Skeletal muscle cell (primary cell): ENCODE data around the gene PKP4.
"Not testable (repeated sequence)": the region's sequence is repeated elsewhere in the genome, so short reads cannot be mapped to it uniquely, and the experiment has no call there.

Source experiments
- DNase-seq: peaks from one replicate; pipeline ENCODE4 v3.0.0-alpha.2; 2010; ENCODE audit warnings: low read depth
- H3K4me3 ChIP-seq: 2 replicates; pipeline ENCODE4 v1.5.1; 2011; ENCODE audit warnings: low read depth, mild to moderate bottlenecking, control low read depth, low read length, moderate library complexity

PKP4 gene

GRCh38 chr2:158456309-158457066, at the start of gene PKP4, which contains the start of gene CCDC148:
PKP4 (plus strand) TSS chr2:158456952; CDS start chr2:158533185, 76,233 bp downstream.
CCDC148 (minus strand) TSS chr2:158456753; CDS start chr2:158456439, 314 bp downstream.
- DNase-seq: peak; percentile 73
- peak within 1 kb of the TSS; percentile 83 for H3K4me3 ChIP-seq

GRCh38 chr2:158407031-158407430, 49.7 kb upstream of the PKP4 start:
- H3K4me3 ChIP-seq: no peak overlapping the region
- no peak for DNase-seq

DNA sequence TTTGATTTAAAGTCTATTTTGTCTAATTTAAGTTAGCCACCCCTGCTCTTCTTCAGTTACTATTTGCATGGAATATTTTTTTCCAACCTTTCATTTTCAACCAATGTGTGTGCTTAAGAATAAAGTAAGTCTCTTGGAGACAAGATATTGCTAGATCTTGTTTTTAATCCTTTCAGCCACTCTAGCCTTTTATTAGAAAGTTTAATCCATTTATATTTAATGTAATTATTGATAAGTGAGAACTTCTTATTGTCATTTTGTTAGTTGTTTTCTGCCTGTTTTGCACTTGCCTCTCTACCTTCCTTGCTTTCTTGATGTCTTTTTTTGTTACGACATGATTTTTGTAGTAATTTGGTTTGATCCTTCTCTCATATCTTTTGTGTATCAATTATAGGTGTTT, 46.6 kb upstream of the PKP4 start:
- no peak for DNase-seq
- H3K4me3 ChIP-seq: no peak overlapping the region

- H3K4me3 ChIP-seq: no peak overlapping the region
- DNase-seq: no peak
Observed at GRCh38 chr2:158411748-158412147, 45.0 kb upstream of the PKP4 start.

DNA sequence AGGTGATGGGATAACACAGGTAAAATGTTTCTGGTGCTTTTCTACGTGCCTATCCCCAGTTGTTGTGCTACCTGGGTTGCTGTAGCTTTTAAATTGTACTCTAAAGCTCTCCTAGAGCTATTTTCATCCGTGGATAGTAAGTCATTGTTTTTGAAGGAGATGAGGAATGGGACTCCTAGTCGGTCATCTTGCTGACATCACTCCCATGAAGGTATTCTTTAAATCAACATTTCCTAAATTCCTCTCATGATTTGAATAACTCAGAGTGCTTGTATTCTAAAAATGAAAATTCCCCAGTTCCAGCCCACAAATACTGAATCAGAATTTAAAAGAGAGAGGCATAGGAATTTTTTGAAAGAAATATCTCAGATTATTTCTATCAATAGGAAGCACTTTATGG, 44.5 kb upstream of the PKP4 start:
- DNase-seq: no peak
- no peak overlapping the region for H3K4me3 ChIP-seq

- no peak for DNase-seq
- H3K4me3 ChIP-seq: no peak overlapping the region
Observed at GRCh38 chr2:158413581-158413980, 43.2 kb upstream of the PKP4 start.

- H3K4me3 ChIP-seq: no peak overlapping the region
- no peak for DNase-seq
Observed at GRCh38 chr2:158414538-158414937, 42.2 kb upstream of the PKP4 start.

DNA sequence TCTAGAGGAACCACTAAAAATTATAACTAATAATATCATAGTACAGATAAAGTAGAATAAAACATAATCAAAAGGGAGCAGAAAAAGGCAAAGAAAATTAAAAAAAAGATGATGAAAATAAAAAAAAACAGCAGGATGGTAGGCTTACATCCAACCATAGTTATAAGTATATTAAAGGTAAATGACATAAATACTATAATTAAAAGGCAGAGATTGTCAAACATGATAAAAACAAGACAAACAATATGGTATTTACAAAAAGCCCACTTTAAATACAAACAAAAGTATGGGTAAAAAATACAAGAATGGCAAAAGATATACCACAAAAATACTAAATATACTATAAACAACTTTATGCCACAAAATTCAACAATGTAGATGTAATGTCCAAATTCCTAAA, 24.6 kb upstream of the PKP4 start:
- no peak for DNase-seq
- H3K4me3 ChIP-seq: no peak overlapping the region

DNA sequence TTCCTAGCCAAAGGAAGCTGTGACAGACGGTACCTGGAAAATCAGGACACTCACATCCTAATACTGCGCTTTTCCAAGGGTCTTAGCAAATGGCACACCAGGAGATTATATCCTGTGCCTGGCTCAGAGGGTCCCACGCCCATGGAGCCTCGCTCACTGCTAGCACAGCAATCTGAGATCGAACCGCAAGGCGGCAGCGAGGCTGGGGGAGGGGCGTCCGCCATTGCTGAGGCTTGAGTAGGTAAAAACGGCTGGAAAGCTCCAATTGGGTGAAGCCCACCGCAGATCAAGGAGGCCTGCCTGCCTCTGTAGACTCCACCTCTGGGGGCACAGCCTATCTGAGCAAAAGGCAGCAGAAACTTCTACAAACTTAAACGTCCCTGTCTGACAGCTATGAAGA, 23.0 kb upstream of the PKP4 start:
- not testable (repeated sequence) for DNase-seq, H3K4me3 ChIP-seq

DNA sequence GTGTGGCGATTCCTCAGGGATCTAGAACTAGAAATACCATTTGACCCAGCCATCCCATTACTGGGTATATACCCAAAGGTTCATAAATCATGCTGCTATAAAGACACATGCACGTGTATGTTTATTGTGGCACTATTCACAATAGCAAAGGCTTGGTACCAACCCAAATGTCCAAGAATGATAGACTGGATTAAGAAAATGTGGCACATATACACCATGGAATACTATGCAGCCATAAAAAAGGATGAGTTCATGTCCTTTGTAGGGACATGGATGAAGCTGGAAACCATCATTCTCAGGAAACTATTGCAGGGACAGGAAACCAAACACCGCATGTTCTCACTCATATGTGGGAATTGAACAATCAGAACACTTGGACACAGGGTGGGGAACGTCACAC, 17.7 kb upstream of the PKP4 start:
- not testable (repeated sequence) for DNase-seq

DNA sequence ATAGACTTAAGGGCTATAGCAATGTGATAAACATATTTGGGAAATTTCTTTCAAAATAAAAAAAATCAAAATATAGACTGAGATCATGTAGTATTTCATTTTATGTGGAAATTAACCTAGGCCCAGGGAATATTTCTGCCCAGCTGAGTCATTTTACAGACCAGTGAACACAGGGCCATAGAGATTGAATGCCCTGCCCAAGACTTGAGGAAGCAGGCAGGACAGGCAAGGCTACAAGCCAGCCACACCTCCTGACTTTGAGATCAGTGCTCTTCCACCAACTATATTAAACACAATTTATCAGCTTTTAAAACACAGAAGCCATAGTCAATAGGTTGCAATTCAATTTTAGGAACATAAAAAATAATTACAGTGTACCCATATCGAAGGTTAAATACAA, 13.1 kb upstream of the PKP4 start:
- H3K4me3 ChIP-seq: no peak overlapping the region
- no peak for DNase-seq

More for the DNA sequence above, 17.7 kb upstream of the PKP4 start:
- H3K4me3 ChIP-seq: not testable (repeated sequence)

- no peak for DNase-seq
- H3K4me3 ChIP-seq: peak overlapping the region; percentile 83
Observed at GRCh38 chr2:158457092-158457825, 507 bp downstream of the PKP4 start.

DNA sequence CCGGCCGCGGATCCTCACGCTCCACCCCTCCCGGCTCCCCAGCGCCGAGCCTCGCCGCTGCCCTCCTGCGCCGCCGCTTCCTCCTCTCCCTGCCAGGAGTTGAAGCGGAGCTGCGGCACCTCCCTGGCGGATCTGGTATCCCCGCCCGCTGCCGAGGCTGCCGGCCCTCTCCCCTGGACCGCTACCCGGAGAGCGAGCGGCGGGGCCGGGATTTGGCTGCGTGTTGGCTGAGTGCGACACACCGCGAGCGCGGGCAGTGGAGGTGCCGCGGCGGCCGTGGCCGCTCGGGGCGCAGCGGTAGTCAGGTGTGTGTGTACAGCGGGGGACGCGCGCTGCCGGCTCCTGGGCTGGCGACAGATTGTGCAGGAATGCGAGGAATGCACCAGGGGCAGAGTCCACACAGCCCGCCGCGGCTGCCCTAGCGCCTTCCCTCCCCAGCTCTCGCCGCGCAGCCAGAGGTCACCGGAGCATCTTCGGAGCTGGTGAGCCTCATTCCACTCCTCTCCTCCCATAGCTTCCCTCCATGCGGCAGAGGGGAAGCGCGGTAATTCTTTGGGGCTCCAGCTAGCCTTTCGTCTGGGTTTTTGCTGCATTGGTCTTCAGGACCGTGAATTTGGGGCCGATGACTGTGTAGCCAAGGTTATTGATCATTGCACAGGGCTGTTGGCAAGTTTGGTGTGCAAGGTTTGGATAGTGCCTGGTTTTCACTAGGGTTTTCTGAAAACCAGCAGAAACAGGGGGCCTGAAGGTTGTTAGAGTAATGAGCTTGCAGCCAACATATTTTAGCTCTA, 1.3 kb downstream of the PKP4 start:
- no peak for DNase-seq

DNA sequence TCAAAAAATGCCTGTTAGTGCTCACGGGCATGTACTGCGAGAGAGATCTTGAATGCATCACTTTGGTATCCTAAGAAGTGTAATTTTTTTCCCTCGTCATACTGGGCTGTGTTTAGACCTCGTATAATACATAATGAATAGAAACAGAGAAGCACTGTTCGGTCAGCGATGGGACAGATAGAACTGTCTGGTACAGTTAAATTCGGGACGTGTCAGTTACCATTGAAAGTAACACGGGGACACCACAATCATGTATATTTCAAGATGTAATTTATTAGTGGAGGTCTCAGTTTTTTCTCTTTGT, 1.8 kb downstream of the PKP4 start:
- peak overlapping the region; percentile 83 for H3K4me3 ChIP-seq
- no peak for DNase-seq

More for the DNA sequence above, 1.3 kb downstream of the PKP4 start:
- H3K4me3 ChIP-seq: peak overlapping the region; percentile 83

DNA sequence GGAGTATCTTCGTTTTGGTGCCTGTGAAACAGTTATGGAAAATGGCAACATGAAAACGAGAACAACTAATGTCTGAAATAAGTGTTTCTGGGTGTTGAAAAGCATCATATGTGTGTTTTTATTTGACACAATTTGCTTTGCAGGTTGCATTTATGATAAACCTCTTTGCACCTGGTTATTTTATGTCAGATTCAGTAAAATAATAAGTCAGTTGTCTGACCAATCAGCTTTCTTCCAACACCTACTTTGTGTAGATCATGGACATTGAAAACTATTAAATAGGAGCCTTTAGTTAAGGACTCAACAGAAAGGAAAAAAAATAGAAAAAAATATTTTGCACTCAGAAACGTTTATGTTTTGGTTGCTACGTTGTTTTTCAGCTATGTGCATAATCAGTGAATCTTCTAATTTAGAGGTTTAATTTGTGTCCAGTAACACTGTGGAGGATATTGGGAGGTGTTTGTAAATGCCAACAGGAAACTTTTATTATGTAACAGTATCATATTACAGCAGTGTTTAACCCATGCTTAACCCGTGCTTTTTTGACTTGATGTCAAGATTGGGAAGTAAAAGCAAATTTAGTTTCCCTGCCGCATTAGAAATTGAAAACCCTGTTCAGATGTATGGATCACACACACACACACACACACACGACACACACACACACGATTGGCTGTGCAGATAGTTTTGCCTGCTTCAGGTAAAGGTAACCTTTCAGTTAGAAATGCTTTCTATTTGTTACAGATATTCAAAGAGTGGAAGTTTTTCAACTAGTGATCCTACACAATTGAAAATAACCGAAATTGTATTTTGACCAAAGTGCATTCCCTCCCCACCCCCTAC, 2.6 kb downstream of the PKP4 start:
- no peak for DNase-seq
- H3K4me3 ChIP-seq: no peak overlapping the region

DNA sequence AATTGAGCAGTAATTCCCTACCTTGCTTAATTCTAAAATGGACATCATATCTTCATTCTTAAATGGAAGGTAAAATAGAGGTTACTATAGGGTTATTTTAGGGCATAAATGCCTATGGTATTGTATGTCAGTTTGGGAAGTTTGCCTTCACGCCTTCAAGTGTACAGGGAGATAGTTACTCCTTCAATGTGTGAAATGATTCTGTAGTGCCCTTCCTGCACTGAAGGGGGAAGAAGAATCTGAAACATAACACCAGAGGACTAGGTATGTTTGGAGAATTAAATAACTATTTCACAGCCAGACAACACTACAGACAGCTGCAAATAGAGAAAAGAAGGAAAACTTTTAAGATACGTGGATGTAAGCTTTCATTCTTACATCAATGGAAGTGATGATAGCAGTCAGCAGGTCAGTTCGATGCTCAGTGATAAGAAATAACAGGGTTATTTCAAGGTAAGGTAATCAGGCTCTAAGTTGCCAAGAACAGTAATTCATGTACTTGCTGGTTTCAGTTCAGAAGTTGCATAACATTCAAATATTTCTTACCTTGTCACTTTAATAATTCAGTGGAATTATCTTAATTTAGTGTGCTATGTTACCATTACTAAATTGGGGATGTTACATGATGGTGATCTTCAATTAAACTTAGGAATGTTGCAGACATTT, 4.0 kb downstream of the PKP4 start:
- no peak overlapping the region for H3K4me3 ChIP-seq
- DNase-seq: no peak

GRCh38 chr2:158463496-158464095, 6.8 kb downstream of the PKP4 start:
- no peak for DNase-seq
- no peak overlapping the region for H3K4me3 ChIP-seq

GRCh38 chr2:158464426-158465281, 7.9 kb downstream of the PKP4 start:
- H3K4me3 ChIP-seq: no peak overlapping the region
- DNase-seq: no peak
